SK-N-SH treated with all-trans-retinoic acid at 6 μM for 48 hours (cell line): ENCODE measurements around the gene USP48.

Source experiments
- ATAC-seq: fragments of 200-7000 bp; cut with Tn5 transposase; 3 replicates; pipeline ENCODE4 v1.9.1; 2020; ENCODE audit warnings: mild to moderate bottlenecking, moderate library complexity
- ARNTL ChIP-seq: fragments of 450-650 bp; formaldehyde crosslinking; IDR thresholded peaks from 2 replicates; pipeline ENCODE4 v1.5.0; 2020; ENCODE audit warnings: low read depth, mild to moderate bottlenecking, moderate library complexity, borderline replicate concordance
- ESRRG ChIP-seq: fragments of 250-450 bp; sonication (Bioruptor Pico); IDR thresholded peaks from 2 replicates; pipeline ENCODE4 v1.6.1; 2021; ENCODE audit warnings: mild to moderate bottlenecking
- GLIS3 ChIP-seq: fragments of 250-450 bp; sonication (Bioruptor Pico); IDR thresholded peaks from 2 replicates; pipeline ENCODE4 v1.5.0; 2020; ENCODE audit warnings: mild to moderate bottlenecking, moderate library complexity
- ISL1 ChIP-seq: fragments of 250-450 bp; sonication (Bioruptor Pico); IDR thresholded peaks from 2 replicates; pipeline ENCODE4 v2.1.2; 2022; ENCODE audit warnings: mild to moderate bottlenecking, moderate library complexity
- OSR1 ChIP-seq: fragments of 250-450 bp; sonication (Bioruptor Pico); IDR thresholded peaks from 2 replicates; pipeline ENCODE4 v1.8.0; 2022; ENCODE audit warnings: moderate library complexity, mild to moderate bottlenecking, inconsistent platforms
- SNAI2 ChIP-seq: fragments of 250-450 bp; sonication (Bioruptor Pico); IDR thresholded peaks from 2 replicates; pipeline ENCODE4 v1.5.0; 2020; ENCODE audit warnings: mild to moderate bottlenecking, moderate library complexity
- TCF4 ChIP-seq: fragments of 250-450 bp; sonication (Bioruptor Pico); IDR thresholded peaks from 2 replicates; pipeline ENCODE4 v1.8.0; 2021; ENCODE audit warnings: mild to moderate bottlenecking, moderate library complexity, borderline replicate concordance
- TOX ChIP-seq: fragments of 250-450 bp; sonication (Bioruptor Pico); IDR thresholded peaks from 2 replicates; pipeline ENCODE4 v1.8.0; 2021; ENCODE audit warnings: mild to moderate bottlenecking, moderate library complexity, borderline replicate concordance
- ZC3H10 ChIP-seq: fragments of 250-450 bp; sonication (Bioruptor Pico); IDR thresholded peaks from 2 replicates; pipeline ENCODE4 v1.5.1; 2021; ENCODE audit warnings: mild to moderate bottlenecking, moderate library complexity
- ZFP3 ChIP-seq: fragments of 250-450 bp; sonication (Bioruptor Pico); IDR thresholded peaks from 2 replicates; pipeline ENCODE4 v1.5.0; 2020; ENCODE audit warnings: mild to moderate bottlenecking, moderate library complexity
- ZNF565 ChIP-seq: fragments of 450-650 bp; formaldehyde crosslinking; conservative IDR thresholded peaks from 2 replicates; pipeline ENCODE4 v1.5.0; 2020; ENCODE audit warnings: low read depth, mild to moderate bottlenecking, moderate library complexity
- ZNF70 ChIP-seq: fragments of 450-650 bp; formaldehyde crosslinking; IDR thresholded peaks from 2 replicates; pipeline ENCODE4 v1.5.0; 2020; ENCODE audit warnings: mild to moderate bottlenecking, moderate library complexity
- ZNF8 ChIP-seq: fragments of 450-650 bp; formaldehyde crosslinking; IDR thresholded peaks from 2 replicates; pipeline ENCODE4 v1.5.0; 2020; ENCODE audit warnings: mild to moderate bottlenecking, moderate library complexity
- TF ChIP-seq, protein P1 (sequence below): fragments of 250-450 bp; sonication (Bioruptor Pico); IDR thresholded peaks from 2 replicates; pipeline ENCODE4 v1.5.0; 2020; ENCODE audit warnings: mild to moderate bottlenecking, moderate library complexity
- TF ChIP-seq, protein P2 (sequence below): fragments of 250-450 bp; sonication (Bioruptor Pico); IDR thresholded peaks from 2 replicates; pipeline ENCODE4 v1.5.1; 2021; ENCODE audit warnings: mild to moderate bottlenecking, moderate library complexity
- TF ChIP-seq, protein P3 (sequence below): fragments of 250-450 bp; sonication (Bioruptor Pico); IDR thresholded peaks from 2 replicates; pipeline ENCODE4 v1.8.0; 2021; ENCODE audit warnings: low read depth, mild to moderate bottlenecking, moderate library complexity, borderline replicate concordance
- TF ChIP-seq, protein P4 (sequence below): fragments of 250-450 bp; sonication (Bioruptor Pico); IDR thresholded peaks from 2 replicates; pipeline ENCODE4 v1.5.1; 2020; ENCODE audit warnings: low read depth, mild to moderate bottlenecking, moderate library complexity

The USP48 gene

DNA sequence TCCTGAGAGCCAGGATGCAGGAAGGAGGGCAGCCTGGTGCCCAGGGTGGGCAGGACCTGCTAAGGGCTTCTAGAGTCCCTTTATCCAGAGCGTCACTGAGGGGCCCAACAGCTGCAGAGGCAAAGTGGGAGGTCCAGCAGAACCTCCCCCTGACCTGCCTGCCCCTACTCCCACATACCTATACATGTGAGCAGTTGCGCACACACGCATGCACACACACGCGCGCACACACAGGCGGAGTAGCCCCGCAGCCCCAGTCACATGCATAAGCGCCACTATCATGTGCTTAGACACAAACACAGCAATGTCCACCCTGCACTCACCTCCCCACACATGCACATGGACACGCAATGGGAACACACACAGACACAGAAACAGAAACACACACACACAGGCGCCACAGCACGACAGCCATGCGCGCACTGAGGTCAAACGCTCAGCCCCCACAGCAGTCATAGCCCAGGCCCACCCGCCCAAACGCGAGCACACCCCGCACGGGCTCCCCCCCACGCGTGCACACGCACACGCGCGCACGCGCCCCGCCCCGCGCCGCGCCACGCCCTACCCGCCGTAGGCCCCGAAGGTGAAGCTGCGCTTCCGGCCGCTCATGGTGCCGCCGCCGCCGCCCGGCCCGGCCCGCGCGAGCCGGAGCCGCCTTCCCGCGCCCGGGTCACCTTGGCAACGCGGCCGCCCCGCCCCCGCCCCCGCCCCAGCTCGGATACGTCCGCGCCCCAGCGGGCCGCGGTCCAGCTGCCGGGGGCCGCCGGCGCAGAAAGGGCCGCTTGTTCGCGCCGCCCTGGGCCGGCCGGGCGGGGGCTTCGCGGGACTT lies 131.5 kb downstream of the USP48 start:
- ATAC-seq, result no peak
- no peak for TF ChIP-seq TOX (CRISPR knock-in tag)
- TF ChIP-seq ESRRG (CRISPR knock-in tag), result no peak
- TF ChIP-seq GLIS3 (CRISPR knock-in tag), result no peak
- TF ChIP-seq ISL1 (CRISPR knock-in tag), result no peak
- no peak for TF ChIP-seq ZNF8 (CRISPR knock-in tag)
- TF ChIP-seq OSR1 (CRISPR knock-in tag), result no peak

DNA sequence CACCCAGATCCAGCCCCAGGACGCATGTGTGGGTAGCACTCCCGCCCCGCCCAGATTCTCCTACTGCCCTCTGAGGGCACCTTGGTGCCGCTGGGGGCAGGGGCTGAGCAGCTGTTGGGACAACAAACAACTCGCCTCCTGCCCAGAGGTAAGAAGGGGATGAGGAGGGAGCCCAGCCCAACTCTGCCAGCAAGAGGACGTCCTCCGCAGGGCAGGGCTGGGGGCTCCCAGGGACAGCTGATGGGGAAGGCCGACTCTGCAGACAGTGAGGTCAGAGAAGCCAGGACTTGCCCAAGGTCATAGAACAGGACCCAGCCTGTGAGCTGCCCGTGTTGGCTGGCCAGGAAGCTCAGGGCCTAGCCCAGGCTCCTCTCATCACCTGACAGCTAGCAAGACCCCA lies 132.5 kb downstream of the USP48 start:
- TF ChIP-seq ARNTL (CRISPR knock-in tag) (no peak), ZC3H10 (CRISPR knock-in tag) (no peak), SNAI2 (CRISPR knock-in tag) (no peak), ISL1 (CRISPR knock-in tag) (no peak), ZNF565 (CRISPR knock-in tag) (no peak), TCF4 (no peak), OSR1 (CRISPR knock-in tag) (no peak)
- TF ChIP-seq, protein P1, sequence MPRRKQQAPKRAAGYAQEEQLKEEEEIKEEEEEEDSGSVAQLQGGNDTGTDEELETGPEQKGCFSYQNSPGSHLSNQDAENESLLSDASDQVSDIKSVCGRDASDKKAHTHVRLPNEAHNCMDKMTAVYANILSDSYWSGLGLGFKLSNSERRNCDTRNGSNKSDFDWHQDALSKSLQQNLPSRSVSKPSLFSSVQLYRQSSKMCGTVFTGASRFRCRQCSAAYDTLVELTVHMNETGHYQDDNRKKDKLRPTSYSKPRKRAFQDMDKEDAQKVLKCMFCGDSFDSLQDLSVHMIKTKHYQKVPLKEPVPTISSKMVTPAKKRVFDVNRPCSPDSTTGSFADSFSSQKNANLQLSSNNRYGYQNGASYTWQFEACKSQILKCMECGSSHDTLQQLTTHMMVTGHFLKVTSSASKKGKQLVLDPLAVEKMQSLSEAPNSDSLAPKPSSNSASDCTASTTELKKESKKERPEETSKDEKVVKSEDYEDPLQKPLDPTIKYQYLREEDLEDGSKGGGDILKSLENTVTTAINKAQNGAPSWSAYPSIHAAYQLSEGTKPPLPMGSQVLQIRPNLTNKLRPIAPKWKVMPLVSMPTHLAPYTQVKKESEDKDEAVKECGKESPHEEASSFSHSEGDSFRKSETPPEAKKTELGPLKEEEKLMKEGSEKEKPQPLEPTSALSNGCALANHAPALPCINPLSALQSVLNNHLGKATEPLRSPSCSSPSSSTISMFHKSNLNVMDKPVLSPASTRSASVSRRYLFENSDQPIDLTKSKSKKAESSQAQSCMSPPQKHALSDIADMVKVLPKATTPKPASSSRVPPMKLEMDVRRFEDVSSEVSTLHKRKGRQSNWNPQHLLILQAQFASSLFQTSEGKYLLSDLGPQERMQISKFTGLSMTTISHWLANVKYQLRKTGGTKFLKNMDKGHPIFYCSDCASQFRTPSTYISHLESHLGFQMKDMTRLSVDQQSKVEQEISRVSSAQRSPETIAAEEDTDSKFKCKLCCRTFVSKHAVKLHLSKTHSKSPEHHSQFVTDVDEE (CRISPR knock-in tag), result no peak
- TF ChIP-seq, protein P2, sequence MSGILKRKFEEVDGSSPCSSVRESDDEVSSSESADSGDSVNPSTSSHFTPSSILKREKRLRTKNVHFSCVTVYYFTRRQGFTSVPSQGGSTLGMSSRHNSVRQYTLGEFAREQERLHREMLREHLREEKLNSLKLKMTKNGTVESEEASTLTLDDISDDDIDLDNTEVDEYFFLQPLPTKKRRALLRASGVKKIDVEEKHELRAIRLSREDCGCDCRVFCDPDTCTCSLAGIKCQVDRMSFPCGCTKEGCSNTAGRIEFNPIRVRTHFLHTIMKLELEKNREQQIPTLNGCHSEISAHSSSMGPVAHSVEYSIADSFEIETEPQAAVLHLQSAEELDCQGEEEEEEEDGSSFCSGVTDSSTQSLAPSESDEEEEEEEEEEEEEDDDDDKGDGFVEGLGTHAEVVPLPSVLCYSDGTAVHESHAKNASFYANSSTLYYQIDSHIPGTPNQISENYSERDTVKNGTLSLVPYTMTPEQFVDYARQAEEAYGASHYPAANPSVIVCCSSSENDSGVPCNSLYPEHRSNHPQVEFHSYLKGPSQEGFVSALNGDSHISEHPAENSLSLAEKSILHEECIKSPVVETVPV, result no peak
- ATAC-seq, result no peak

DNA sequence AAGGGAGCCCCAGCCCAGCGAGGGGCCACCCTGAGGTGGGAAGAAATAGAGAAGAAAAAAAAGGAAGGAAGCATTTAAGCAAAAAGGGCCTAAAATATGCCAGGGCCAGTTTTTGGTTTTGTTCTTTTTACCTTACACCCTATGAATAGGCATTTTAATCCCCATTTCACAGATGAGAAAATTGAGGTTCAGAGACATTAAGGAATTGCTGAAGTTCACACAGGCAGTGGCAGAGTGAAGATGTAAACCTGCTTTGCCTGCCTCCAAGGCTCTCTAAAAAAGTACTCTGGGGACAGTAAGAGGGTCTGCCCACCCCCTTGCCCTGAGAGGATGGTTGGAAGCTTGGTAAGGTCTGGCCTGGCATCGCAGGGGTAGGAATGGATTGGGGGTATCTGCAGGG lies 133.6 kb downstream of the USP48 start:
- ATAC-seq, result no peak
- TF ChIP-seq, protein P3, sequence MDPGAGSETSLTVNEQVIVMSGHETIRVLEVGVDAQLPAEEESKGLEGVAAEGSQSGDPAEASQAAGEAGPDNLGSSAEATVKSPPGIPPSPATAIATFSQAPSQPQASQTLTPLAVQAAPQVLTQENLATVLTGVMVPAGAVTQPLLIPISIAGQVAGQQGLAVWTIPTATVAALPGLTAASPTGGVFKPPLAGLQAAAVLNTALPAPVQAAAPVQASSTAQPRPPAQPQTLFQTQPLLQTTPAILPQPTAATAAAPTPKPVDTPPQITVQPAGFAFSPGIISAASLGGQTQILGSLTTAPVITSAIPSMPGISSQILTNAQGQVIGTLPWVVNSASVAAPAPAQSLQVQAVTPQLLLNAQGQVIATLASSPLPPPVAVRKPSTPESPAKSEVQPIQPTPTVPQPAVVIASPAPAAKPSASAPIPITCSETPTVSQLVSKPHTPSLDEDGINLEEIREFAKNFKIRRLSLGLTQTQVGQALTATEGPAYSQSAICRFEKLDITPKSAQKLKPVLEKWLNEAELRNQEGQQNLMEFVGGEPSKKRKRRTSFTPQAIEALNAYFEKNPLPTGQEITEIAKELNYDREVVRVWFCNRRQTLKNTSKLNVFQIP, result no peak
- no peak for TF ChIP-seq ZFP3 (CRISPR knock-in tag)
- no peak for TF ChIP-seq ZNF8 (CRISPR knock-in tag)
- TF ChIP-seq, all 23 proteins: peak for 0

DNA sequence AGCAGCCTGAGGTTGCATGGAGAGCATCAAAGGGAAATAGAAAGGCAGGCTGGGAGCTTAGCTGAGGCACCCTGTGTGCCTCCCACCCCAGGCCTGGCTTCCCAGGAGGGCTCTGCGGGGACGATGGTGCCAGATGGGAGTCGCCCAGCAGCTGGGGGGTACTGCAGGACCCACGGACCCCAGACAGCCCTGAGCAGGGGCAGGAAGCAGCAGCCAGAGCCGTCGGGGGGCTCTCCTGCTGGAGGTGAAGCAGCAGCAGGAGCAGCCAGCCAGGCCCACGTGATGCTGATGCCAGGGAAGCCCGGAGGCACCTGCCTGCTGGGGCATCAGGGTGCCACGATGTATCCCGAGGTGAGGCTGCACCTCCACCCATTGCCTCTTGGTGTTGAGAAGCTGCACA lies 134.2 kb downstream of the USP48 start:
- TF ChIP-seq ZC3H10 (CRISPR knock-in tag) (no peak), TCF4 (no peak), ARNTL (CRISPR knock-in tag) (no peak), TOX (CRISPR knock-in tag) (no peak), ZNF70 (no peak), ZNF565 (CRISPR knock-in tag) (no peak)
- TF ChIP-seq, protein P4, sequence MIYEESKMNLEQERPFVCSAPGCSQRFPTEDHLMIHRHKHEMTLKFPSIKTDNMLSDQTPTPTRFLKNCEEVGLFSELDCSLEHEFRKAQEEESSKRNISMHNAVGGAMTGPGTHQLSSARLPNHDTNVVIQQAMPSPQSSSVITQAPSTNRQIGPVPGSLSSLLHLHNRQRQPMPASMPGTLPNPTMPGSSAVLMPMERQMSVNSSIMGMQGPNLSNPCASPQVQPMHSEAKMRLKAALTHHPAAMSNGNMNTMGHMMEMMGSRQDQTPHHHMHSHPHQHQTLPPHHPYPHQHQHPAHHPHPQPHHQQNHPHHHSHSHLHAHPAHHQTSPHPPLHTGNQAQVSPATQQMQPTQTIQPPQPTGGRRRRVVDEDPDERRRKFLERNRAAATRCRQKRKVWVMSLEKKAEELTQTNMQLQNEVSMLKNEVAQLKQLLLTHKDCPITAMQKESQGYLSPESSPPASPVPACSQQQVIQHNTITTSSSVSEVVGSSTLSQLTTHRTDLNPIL (CRISPR knock-in tag), result no peak
- TF ChIP-seq, protein P3, result no peak
- ATAC-seq, result no peak
